NK-92 (cell line): ENCODE data around the gene FAM193B.
"Not testable (repeated sequence)": the region's sequence is repeated elsewhere in the genome, so short reads cannot be mapped to it uniquely, and the experiment has no call there.

ENCODE experiments used
- DNase-seq: peaks from one replicate; lab custom pipeline; 2025; ENCODE audit not compliant: unreplicated experiment; lab: John Stamatoyannopoulos, UW

The FAM193B gene

DNA sequence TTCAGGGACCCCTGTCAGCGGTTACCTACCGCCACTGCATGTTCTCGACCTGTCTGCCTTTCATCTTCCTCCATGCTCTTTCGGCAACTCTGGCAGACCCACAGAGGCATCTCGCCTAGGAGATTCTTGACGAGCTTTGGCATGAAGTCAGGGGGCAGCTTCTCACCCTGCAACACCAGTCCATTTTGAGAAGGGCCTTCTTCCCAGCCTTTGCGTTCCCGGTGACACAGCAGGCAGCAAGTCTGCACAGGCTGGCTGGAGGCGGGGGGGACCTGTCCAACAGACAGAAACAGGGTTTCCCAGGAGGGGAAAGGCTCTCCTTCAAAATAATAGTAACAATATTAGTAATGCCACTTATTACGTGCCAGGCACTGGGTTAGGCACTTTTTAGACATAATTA is 15.5 kb downstream of the FAM193B start:
- no peak for DNase-seq

DNA sequence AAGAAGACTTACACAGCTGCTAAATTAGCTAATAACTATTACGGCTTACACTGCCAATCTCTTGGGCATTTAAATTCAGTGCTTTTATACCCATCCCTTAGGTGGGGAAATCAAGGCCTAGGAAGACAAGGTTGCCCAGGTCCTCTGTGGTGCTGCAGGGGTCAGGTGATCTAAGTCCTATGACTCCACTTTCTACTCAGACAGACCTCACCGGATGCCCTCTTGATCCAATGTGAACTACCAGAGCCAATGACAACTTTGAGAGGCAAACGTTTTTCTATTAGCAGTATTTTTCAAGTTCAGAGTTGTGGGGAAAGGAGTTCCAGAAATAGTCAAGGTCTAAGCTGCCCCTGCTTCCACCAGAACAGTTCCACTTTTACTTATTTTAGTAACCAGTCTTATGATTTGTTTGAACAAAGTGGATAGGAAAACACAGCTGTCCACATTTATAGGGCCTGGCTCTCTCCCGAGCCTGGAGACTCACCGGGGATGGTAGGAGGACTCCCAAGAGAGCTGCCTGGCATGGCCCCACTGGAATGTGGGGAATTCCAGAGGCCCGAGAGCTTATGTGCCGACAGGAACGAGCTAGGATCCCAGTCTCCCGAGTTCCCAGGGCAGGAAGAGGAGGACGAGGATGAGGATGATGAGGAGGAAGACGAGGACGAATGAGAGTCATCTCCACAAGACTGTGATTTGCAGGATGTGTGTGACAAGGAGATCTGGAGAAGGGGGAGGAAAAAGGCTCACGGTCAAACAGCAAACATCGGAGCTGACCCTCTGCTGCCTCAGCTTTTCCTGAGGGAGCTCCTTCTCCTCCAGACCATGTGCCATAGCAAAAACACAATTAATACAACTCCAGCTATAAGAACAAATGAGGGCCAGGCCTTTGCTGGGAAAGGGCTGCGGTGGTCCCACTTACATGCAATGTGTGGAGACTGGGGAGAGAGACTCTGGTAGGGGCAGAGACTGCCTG is 16.7 kb downstream of the FAM193B start:
- no peak for DNase-seq

DNA sequence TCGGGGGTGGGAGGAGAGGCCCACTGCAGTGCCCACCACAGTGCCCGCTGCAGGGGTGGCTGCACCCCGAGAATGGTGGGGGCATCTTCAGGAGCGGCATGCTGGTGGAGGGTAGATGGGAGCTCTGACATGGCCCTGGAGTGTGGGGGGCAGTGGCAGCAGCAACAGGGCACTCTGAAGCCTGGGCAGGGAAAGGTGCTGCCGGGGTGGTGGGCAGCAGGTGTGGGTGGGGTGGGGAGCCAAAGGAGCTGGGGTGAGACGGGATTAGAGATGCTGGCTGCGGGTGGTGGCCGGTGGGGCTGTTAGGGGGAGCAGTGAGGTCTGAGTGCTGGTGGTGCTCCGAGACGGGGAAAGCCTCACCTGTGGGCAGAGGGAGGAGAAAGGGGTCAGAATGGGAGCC is 18.0 kb downstream of the FAM193B start:
- DNase-seq: no peak

DNA sequence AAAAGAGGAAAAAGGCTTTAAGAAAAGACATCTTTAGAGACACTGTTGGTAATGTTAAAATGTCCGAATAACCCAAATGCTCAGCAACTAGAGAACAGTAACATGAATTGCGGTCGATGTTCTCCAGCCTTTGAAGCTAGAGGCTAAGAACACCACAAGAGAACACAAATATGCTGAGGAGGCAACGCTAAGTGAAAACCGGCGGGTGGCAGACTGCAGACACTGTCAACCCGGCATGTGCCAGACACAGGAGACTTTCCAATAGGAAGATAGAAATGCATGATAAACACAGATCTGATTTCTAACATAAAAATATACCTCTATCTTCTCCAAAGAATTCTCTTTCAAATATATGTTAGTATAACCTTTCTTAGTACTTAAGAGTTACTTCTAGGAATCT is 19.2 kb downstream of the FAM193B start:
- DNase-seq: no peak

DNA sequence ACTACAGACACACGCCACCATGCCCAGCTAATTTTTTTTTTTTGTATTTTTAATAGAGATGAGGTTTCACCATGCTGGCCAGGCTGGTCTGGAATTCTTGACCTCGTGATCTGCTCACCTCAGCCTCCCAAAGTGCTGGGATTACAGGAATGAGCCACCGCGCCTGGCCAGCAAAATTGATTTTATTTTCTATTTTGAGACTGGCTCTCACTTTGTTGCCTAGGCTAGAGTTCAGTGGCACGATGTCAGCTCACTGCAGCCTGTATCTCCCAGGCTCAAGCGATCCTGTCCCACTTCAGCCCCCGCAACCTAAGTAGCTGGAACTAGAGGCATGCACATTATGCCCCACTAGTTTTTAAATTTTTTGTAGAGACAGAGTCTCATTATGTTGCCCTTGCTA is 19.9 kb downstream of the FAM193B start:
- DNase-seq: not testable (repeated sequence)

DNA sequence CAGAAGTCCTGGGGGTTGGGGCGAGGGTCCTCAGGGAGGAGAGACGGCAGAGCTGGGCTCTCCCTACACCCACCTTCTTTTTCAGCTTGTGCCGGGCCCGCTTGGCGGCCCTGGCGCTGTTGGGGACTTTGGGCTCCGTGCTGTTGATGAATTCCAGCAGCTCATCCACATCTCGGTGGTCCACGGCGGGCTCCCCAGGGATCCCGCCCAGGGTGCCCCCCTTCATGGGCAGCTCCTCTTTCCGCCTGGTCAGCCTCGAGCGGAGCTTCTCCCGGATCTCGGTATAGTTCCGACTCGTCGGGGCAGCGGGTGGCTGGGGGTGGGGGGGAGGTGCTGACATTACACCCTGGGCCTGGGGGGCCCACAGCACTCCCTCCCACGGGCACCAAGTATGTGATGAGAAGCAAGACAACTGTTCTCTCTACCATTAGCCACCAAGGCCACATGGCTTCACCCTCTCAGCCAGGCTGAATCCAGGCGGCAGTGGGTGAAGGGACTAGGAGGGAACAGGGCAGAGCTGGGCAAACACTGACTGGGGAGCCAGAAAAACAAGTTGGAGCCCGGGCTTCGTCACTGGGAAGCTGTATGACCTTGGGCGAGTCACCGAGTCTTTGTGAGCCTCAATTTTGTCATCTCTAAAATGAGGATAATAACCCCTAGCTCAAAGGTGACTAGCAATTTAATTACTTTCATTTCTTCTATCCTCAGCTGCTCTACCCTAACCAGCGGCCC is 23.0 kb downstream of the FAM193B start:
- DNase-seq: no peak

DNA sequence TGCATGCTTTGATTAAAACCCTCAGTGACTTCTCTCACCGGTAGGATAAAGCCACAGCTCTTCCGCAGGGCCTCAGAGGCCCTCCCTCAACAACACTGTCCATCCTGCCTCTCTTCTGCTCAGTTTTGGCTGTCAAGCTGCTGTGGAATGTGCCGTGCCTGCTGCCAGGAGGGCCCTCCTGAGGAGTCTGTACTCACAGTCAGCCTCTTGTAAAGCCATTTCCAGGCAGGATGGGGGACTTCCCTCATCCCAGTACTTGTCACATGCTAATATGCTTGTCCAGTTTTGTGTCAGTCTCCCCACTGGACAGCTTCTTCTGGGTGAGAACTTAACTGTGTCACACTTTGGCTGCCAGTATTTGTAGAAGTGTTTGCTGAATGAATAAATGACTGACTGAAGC is 23.7 kb downstream of the FAM193B start:
- DNase-seq: no peak

DNA sequence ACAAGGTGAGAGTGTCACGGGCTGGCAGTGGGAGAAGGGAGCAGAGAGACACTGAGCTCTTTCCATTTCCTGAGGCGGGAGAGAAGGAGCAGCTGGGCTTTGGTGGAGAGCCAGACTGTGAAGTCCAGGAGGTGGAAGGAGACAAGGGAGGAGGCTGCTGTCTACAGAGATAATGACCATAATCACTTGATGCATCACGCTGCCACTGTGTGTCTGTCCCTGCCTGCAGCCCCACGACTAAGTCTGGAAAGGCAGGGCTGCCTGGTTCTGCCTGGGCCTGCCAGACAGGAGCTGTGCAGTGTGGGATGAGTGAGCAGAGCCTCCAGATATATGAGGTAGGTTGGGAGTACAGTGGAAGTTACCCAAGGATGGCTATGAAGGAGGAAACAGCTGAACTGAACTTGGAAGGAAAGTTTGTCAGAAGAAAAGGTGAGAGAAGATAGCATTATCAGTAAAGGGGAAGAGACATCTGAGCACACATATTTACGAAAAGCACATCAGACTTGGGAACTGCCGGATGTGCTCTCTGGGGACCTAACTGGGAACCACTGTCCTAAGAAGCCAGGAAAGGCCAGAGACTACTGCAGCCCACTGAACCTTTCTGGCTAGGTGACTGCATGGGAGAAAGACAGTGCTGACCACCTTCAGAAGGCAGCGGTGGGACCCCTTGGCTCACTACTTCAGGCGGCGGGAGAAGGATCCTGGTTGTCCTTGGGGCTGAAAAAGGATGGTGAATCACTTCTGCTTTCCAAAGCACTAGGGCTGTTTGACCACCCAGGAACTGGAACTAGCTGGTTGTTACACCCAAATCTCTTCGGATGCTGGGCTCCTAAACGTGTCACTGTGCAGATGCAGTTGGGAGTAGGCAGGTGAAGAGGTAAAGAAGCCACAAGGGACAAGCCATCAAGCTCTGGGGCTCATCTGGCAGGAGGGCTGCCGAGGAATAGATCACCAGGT is 24.8 kb downstream of the FAM193B start:
- no peak for DNase-seq

DNA sequence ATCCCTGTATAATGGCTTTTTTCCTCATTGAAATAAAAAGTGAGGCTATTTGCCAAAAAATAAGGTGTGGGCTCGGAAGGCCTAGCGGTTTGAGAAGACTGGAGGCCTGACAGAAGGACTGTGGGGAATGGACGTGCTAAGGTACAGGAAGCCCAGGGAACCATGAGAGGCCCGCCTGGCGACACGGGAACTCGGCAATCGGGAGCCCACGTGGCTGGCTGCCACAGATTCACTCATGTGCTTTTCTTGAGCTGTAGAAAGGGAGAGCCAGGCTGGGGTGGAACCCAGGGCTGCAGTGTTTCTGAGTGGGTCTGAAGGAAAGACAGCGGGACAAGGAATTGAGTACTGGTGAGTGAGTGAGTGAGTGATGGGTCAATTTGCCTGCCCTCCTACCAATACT is 25.7 kb downstream of the FAM193B start:
- no peak for DNase-seq

DNA sequence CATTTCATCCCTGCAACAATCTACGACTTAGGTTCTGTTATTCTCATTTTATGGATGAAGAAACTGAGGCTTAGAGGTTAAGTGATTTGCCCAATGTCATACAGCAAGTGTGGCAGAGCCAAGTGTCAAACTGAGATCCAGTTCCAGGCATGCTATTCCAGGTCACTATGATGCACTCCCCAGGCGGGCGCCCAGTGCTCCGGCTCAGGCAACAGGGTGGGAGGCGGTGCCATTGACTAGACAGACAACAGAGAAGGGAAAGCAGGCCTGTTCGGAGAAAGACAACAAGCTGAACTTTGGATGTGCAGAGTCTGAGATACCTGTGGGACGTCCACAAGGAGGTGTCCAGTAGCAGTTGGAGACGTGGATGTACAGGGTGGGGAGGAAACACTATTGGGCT is 26.8 kb downstream of the FAM193B start:
- no peak for DNase-seq

DNA sequence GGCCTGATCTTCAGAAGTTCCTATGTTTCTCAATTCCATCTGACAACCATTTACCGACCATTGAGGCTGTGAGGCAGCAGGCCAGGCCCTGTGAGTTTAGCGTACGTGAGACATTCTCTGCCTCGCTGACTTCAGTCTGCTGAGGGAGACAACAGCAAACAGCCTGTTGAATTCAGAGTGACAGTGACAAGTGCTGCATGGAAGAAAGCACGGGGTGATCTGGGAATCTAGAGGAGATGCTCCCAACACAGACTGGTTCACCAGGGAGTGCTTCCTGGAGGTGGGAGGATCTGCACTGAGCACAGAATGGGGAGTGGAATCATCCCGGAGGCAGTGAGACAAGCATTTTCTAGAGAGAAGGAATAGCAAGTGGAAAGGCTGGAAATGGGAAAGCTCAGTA is 27.6 kb downstream of the FAM193B start:
- no peak for DNase-seq

DNA sequence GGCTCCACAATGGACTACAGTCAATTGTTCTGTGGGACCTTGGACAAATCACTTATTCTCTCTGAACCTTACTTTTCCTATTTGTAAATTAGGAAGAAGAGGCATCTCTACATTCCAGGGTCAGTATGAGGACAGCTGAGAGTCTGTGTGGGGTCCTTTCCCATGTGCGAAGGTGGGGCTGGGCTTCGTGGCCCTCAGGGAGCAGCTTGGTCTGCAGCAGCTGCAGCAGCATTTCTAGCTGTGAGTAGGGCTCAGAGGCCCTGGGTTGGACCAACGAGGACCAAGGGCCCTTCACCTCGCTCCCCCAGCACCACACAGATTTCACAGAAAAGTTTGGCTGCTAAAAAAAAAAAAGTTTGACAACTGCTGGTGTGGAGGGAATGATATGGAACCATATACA is 28.2 kb downstream of the FAM193B start:
- no peak for DNase-seq

DNA sequence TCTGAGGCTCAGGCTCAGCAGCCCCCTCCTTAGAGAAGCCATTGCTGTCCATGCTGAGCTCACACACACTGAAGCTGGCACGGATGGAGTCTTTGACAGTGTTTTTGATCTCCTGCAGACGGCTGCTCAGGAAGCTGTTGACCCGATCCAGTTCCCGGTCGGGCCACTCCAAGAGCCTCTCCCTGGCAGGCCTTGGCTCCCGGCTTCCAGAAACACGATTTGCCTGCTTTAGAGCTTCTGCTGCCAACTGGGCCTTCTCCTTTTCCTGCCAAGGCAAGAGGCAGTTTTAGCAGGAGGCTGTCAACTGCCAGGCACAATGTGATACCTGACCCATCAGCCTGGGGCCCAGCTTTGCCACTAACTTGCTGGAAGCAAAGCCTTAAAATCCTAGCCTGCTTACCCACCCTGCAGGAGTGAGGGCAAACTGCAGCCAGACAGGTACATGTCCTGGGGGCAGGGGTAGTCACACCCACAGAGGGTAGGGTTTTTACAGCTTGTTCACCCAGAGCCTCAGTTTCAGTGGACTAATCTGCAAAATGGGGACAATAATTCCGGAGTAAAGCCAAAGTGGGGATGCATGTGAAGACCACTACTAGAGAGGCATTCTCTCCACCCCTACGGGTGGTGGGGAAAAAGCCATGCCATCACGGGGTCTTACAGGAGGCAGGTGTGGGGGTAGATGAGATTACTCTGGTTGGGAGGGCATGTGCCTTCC is 29.3 kb downstream of the FAM193B start:
- DNase-seq: no peak

DNA sequence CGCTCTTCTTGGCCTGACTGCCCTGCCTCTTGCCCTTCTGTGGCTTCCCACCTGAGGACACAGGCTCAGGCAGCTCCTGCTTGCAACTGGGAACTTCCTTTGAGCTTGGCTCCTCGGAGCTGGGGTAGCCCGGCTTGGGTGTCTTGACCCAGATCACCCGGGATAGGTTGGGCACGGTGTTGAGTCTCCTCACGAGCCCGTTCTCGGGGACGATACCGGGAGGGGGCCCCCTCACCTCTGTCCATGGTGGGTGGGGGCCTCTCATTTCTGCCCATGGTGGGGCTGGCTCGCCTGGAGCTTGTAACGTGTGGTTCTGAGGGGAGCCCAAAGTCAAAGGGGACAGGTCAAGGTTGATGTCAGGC is 29.8 kb downstream of the FAM193B start:
- no peak for DNase-seq

DNA sequence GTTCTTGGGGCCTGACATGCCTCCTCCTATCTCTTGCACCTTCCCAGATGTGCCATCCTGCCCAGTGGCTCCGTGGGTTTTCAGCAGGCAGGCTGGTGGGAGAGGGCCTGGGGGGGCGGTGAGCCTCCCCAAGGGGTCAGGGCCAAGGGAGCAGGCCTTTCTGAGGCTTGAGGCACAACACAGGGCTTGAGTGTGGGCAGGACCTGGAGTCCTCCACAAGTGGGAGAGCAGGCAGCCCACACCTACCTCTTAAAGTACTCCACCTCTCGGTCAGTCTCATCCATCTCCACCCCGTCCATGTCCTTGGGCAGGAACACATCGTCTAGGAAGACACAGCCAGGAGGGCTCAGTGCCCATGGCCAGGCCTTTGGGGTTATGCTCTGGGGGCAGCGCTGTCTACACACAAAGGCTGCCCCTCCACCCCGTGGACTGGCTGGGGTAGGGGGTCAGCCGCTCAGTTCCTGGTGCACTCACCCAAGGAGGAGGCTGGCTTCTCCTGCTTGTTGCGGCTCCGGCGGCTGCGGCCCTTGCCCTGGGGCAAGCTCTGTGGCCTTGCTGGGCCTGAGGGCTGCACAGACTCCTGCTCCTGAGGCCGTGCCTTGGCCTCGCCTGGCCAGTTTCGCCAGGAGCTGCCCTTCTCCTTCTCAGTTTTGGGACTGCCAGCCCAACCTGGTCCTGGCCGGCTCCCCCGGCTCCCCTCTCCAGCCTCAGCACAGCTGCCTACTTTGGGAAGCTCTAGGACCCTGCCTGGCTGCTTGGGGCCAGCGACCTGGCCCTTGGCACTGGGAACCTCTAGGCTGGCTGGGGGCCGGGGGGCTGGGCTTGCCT is 30.4 kb downstream of the FAM193B start:
- no peak for DNase-seq

DNA sequence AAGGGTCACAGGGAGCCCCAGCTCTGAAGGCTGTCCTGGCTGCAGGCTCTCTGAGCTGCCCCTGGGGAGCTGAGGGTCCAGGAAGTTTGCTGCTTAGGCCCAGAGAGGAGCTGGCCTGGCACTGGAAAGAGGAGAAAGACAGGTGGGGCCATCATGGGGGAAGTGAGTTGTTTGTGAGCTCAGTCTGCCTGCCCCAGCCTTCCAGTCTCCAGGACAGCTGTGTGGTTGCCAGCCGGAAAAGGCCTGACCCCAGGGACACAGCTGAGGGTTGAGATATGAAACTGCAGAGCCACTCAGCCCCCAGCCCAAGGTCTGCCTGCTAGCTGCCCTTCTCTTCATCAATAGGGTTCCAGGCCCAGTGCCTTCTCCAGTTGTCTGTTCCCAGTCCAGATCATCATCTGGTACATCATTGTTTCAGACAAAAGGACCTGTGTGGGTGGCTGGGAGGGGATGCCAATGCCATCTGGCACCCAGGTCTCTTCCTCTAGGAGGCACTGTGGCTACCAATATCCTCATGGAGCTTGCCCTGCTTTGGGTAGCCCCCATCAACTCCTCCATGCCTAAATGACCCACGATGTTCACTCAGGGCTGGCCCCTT is 33.3 kb downstream of the FAM193B start:
- DNase-seq: no peak

DNA sequence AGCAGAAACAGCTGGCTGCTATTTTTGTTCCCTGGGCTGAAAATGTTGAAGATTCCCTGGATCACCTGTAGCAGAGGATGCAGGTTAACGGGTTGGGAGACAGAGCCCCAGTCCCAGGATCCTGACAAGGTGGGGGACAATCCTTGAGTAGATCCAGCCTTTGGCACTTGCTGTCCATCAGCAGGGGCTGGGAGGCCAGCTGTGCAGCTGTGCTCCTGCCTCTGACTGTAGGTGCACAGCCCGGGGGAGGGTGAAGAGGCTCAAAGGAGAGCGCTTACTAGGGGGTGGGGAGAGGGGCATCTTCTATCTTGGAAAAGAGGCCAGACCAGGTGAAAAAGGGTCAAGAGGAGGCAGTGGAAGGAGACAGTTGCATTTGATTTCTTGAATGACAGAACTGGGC is 34.1 kb downstream of the FAM193B start:
- DNase-seq: no peak

DNA sequence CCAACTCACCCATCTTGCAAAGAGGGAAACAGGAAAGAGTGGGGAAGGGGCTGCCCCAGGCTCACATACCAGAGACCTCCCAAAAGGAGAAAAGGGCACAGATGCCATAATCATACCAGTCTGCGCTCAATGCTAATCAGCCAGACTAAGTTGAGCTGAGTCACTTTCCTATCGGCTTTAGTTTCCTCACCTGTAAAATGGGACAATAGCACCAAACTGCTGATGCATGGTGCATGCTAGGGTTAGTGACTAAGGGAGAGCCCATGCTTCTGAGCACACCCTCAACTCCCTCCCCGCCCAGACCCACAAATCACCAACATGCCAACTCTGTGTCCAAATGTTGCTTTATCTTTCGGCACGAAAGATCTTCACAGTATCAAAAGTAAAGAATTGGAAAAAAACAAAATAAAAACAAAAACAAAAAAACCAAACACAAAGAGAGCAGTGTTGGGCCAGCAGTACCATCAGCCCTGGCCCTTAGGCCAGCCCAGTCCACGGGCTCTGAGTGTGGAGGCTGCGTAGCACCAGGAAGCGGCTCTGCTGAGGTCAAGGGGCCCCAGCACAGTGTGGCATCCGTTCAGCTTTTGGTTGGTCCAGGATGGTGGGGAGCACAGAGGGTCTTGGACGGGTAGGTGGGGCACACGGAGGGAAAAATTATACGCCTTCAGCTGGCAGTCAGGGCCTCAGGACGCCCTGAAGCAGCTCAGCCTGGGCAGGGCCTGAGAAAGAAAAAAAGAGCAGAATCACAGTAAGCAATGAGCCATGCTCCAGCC is 34.7 kb downstream of the FAM193B start:
- no peak for DNase-seq
